K562 (cell line): ENCODE data around the gene VGLL4. TPM values are rescaled to one million over a fixed set of nuclear protein-coding genes. Genes with fewer than 3 reads are reported as not detected.
A peak's percentile ranks its signal among the peaks of the same experiment; 100 is the strongest.

ENCODE experiments used
- ATAC-seq: fragments of 200-7000 bp; cut with Tn5 transposase; 3 replicates; pipeline ENCODE4 v1.9.1; 2020; ENCODE audit warnings: moderate library complexity
- BruUV-seq: library from RNA; stranded (reverse); fragments of 400-500 nt; replicated peaks from 2 replicates; lab custom pipeline; 2021; lab: Mats Ljungman, UMichigan
- CTCF ChIA-PET: fragments of 300-600 bp; formaldehyde crosslinking; extraction: SDS; loops from one replicate; lab custom pipeline; 2021; ENCODE audit warnings: low intra/inter-chr PET ratio; lab: Yijun Ruan, JAX
- POLR2A ChIA-PET: fragments of 300-600, 350-650 bp; sonication (Branson Sonifier 250); formaldehyde crosslinking; extraction: SDS; loops from one replicate; lab custom pipeline; 2021; ENCODE audit warnings: antibody characterized with exemption, inconsistent platforms; lab: Yijun Ruan, JAX
- DNase-seq, 4 experiments: peaks; one replicate each; pipeline versions ENCODE4 v3.0.0 to v3.0.0-alpha.2; 2011 to 2018; ENCODE audit warnings: low spot score in 3 of 4, mixed read lengths in 3 of 4; ENCODE audit errors: extremely low read depth in 1 of 4
- FAIRE-seq: peaks from 2 replicates; lab custom pipeline; 2011; peaks lifted over from hg19 to GRCh38; lab: Jason Lieb, UNC
- H2AFZ ChIP-seq: 2 replicates; pipeline ENCODE4 v1.6.0; 2011; ENCODE audit warnings: low read depth, low read length, control low read depth, inconsistent platforms
- H3K27ac ChIP-seq: fragments of 200-600 bp; 3 replicates; pipeline ENCODE4 v1.8.0; 2011; ENCODE audit warnings: low read depth, mild to moderate bottlenecking, control low read depth, inconsistent platforms, low read length, moderate library complexity, mixed read lengths; ENCODE audit errors: extremely low read depth
- H3K27me3 ChIP-seq, 2 experiments: fragments of 300-600 bp in 1 of 2; 2 replicates in 1 of 2; 3 replicates in 1 of 2; pipeline versions ENCODE4 v1.6.0 to v1.8.0; 2011; ENCODE audit warnings: inconsistent platforms in 2 of 2, low read length in 2 of 2, mild to moderate bottlenecking in 1 of 2, mixed read lengths in 1 of 2, moderate library complexity in 1 of 2; ENCODE audit not compliant: control insufficient read depth in 2 of 2, insufficient read depth in 2 of 2
- H3K36me3 ChIP-seq: fragments of 300-600 bp; 3 replicates; pipeline ENCODE4 v1.8.0; 2011; ENCODE audit warnings: mild to moderate bottlenecking, low read length, inconsistent platforms; ENCODE audit not compliant: control insufficient read depth, insufficient read depth
- H3K4me1 ChIP-seq, 2 experiments: fragments of 200-600 bp in 1 of 2; replicated peaks in 1 of 2; 2 replicates in 1 of 2; 3 replicates in 1 of 2; pipeline versions ENCODE4 v1.5.1 to v1.8.0; 2011; ENCODE audit warnings: inconsistent platforms in 2 of 2, low read length in 2 of 2, mild to moderate bottlenecking in 1 of 2, mixed read lengths in 1 of 2, moderate library complexity in 1 of 2; ENCODE audit not compliant: control insufficient read depth in 2 of 2, insufficient read depth in 2 of 2
- H3K4me2 ChIP-seq: 2 replicates; pipeline ENCODE4 v1.6.1; 2011; ENCODE audit warnings: low read length, control low read depth, inconsistent platforms, mixed read lengths; ENCODE audit not compliant: insufficient read depth
- H3K4me3 ChIP-seq: fragments of 200-600 bp; sonication (generic), shearing (Covaris generic); 2 replicates; pipeline ENCODE4 v1.5.1; 2016; ENCODE audit warnings: control low read depth, inconsistent platforms
- H3K79me2 ChIP-seq: fragments of 200-600 bp; 3 replicates; pipeline ENCODE4 v1.8.0; 2011; ENCODE audit warnings: low read length, inconsistent platforms; ENCODE audit not compliant: control insufficient read depth, insufficient read depth
- H3K9ac ChIP-seq, 2 experiments: 2 replicates each; pipeline versions ENCODE4 v1.6.0 to v1.6.1; 2011; ENCODE audit warnings: low read depth in 2 of 2, low read length in 2 of 2, control low read depth in 1 of 2, inconsistent platforms in 1 of 2, mild to moderate bottlenecking in 1 of 2, mixed read lengths in 1 of 2; ENCODE audit not compliant: insufficient read depth in 1 of 2
- H3K9me1 ChIP-seq: one replicate; pipeline ENCODE4 v1.6.0; 2011; ENCODE audit warnings: inconsistent platforms, mild to moderate bottlenecking, low read length, moderate library complexity; ENCODE audit not compliant: control insufficient read depth, insufficient read depth
- H3K9me3 ChIP-seq: replicated peaks from 2 replicates; pipeline ENCODE4 v1.5.1; 2011; ENCODE audit warnings: low read depth, low read length, inconsistent platforms; ENCODE audit not compliant: control insufficient read depth, insufficient read depth
- H4K20me1 ChIP-seq: replicated peaks from 2 replicates; pipeline ENCODE4 v1.6.1; 2011; ENCODE audit warnings: low read length, inconsistent platforms, mixed read lengths; ENCODE audit not compliant: control insufficient read depth, insufficient read depth
- BRD9 ChIP-seq: fragments of 450-650 bp; IDR thresholded peaks from 2 replicates; pipeline ENCODE4 v1.6.1; 2018; ENCODE audit warnings: low read depth; ENCODE audit not compliant: partially characterized antibody
- HNRNPH1 ChIP-seq: fragments of 200-400 bp; formaldehyde crosslinking; optimal IDR thresholded peaks from 2 replicates; pipeline ENCODE3; 2017; ENCODE audit warnings: low read depth, mild to moderate bottlenecking, low read length, moderate library complexity
- IFI16 ChIP-seq: fragments of 250-450 bp; sonication (Bioruptor Pico); IDR thresholded peaks from 2 replicates; pipeline ENCODE4 v2.1.2; 2022; ENCODE audit warnings: mild to moderate bottlenecking, inconsistent platforms
- LCOR ChIP-seq: sonication (generic); formaldehyde crosslinking; IDR thresholded peaks from 2 replicates; pipeline ENCODE4 v1.8.0; 2022; ENCODE audit warnings: mild to moderate bottlenecking, missing genetic modification reagents
- RUNX1 ChIP-seq: sonication (generic); IDR thresholded peaks from 2 replicates; pipeline ENCODE4 v1.6.1; 2016; ENCODE audit warnings: antibody characterized with exemption, low read depth
- SIX5 ChIP-seq, 2 experiments: IDR thresholded peaks; 2 replicates each; pipeline ENCODE4 v1.6.1; 2011; ENCODE audit warnings: low read length in 2 of 2, borderline replicate concordance in 1 of 2, low read depth in 1 of 2, mild to moderate bottlenecking in 1 of 2, moderate library complexity in 1 of 2; ENCODE audit not compliant: insufficient read depth in 1 of 2
- SOX6 ChIP-seq: fragments of 450-650 bp; IDR thresholded peaks from 2 replicates; pipeline ENCODE4 v1.6.1; 2014; ENCODE audit warnings: mild to moderate bottlenecking
- ZFP36 ChIP-seq: fragments of 150-350 bp; IDR thresholded peaks from 2 replicates; pipeline ENCODE4 v1.6.1; 2018; ENCODE audit warnings: low read length, low read depth; ENCODE audit not compliant: partially characterized antibody
- ZNF224 ChIP-seq: sonication (generic); formaldehyde crosslinking; IDR thresholded peaks from 2 replicates; pipeline ENCODE4 v1.8.0; 2022; ENCODE audit warnings: mild to moderate bottlenecking, missing genetic modification reagents
- ZNF384 ChIP-seq: IDR thresholded peaks from 2 replicates; pipeline ENCODE4 v1.6.1; 2012; ENCODE audit warnings: low read depth, low read length, improper control_type of control experiment
- ZNF436 ChIP-seq: fragments of 250-450, 450-650 bp; sonication (Bioruptor Pico); formaldehyde crosslinking; IDR thresholded peaks from 2 replicates; pipeline ENCODE4 v1.7.0; 2020; ENCODE audit warnings: mild to moderate bottlenecking
- ZNF444 ChIP-seq: fragments of 250-450 bp; sonication (Bioruptor Pico); IDR thresholded peaks from 2 replicates; pipeline ENCODE4 v1.4.0; 2020; ENCODE audit warnings: mild to moderate bottlenecking, moderate library complexity
- WGBS: fragments of 100-300 bp; shearing (Covaris generic); methylation state at CpG from one replicate; pipeline ENCODE4 v1.1.6; 2016; ENCODE audit warnings: low coverage, mixed read lengths; ENCODE audit not compliant: insufficient coverage; ENCODE audit errors: missing lambda C conversion rate; 5-methylcytosine and 5-hydroxymethylcytosine counted together
- in situ Hi-C: fragments of 300-500 bp; cut with MboI; formaldehyde crosslinking; loops from 4 replicates; pipeline ENCODE4 v1.15.0; 2018; ENCODE audit warnings: inconsistent platforms, mixed read lengths
- intact Hi-C: fragments of 100-400 bp; cut with micrococcal nuclease; formaldehyde crosslinking; loops from 2 replicates; pipeline ENCODE4 v1.14.2; 2022
- polyA plus RNA-seq, 8 experiments: library from polyadenylated mRNA; depleted of rRNA in 4 of 8; stranded (reverse) in 5 of 8; unstranded in 3 of 8; fragments of >200 nt; fragmentation: Nextera tagmentation in 2 of 8; fragmentation: Illumina TruSeq in 1 of 8; extraction: Ambion mirVana in 2 of 8; extraction: Trizol in 1 of 8; gene quantifications; 2 replicates each; pipeline versions ENCODE4 v1.2.1 to v1.2.3, GENCODE V29; 2011 to 2014; ENCODE audit warnings: inconsistent platforms in 1 of 8, missing spikeins in 1 of 8
- total RNA-seq, 7 experiments: library from RNA; depleted of rRNA in 6 of 7; stranded (reverse); fragments of >200 nt in 6 of 7; fragmentation: Illumina TruSeq in 2 of 7; extraction: Trizol in 2 of 7; gene quantifications; 2 replicates each; pipeline versions ENCODE4 v1.2.1 to v1.2.3, GENCODE V29; 2011 to 2021; ENCODE audit warnings: low replicate concordance in 1 of 7
- TF ChIP-seq, protein P1 (sequence below): fragments of 250-450 bp; sonication (Bioruptor Pico); IDR thresholded peaks from 2 replicates; pipeline ENCODE4 v1.8.0; 2021; ENCODE audit warnings: mild to moderate bottlenecking, moderate library complexity

The VGLL4 gene
- total and polyA plus RNA-seq, 9 of the 15 experiments (the other 6 are each of a cell fraction or from before 2014, with no cell fraction given), result 0.27 to 10.9 (median 8.6) TPM

DNA sequence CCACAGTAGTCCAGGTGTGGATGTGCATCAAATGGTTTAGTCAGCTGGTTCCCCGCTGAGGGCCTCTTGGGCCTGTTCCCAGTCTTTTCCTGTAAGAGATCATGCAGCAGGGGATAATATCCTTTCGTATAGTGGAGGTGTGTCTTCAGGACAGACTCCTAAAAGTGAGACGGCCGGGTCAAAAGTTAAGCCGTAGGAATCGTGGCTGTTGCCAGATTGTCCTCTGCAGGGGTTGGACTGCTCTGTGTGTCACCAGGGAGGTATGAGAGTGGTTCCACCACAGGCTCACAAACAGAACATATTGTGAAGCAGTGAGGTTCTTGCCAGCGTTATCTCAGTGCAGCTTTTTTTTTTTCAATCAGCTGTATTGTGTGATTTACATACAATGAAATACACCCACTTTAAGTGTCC is 95.0 kb downstream of the VGLL4 start (continued):
- TF ChIP-seq, protein P1, sequence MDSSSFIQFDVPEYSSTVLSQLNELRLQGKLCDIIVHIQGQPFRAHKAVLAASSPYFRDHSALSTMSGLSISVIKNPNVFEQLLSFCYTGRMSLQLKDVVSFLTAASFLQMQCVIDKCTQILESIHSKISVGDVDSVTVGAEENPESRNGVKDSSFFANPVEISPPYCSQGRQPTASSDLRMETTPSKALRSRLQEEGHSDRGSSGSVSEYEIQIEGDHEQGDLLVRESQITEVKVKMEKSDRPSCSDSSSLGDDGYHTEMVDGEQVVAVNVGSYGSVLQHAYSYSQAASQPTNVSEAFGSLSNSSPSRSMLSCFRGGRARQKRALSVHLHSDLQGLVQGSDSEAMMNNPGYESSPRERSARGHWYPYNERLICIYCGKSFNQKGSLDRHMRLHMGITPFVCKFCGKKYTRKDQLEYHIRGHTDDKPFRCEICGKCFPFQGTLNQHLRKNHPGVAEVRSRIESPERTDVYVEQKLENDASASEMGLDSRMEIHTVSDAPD (CRISPR knock-in tag), result no peak
- TF ChIP-seq ZNF384 (peak; percentile 43; the same call in 1 of the 2 replicates), IFI16 (CRISPR knock-in tag) (no peak), ZNF436 (CRISPR knock-in tag) (no peak), ZNF224 (CRISPR knock-in tag) (no peak), HNRNPH1 (no peak), RUNX1 (no peak), SIX5 (IDR thresholded peaks at IDR 0.05; ENCODE audit: borderline replicate concordance in 1 of 2, insufficient read depth in 1 of 2, low read depth in 1 of 2, low read length in 2 of 2) (no peak), SOX6 (0 out of 2 replicates have a peak, but pooled peaks have one; percentile 15), ZNF444 (CRISPR knock-in tag) (no peak), BRD9 (no peak)

- in situ Hi-C loops, result no loop called here
- TF ChIP-seq LCOR, result no peak
- TF ChIP-seq ZFP36, result peak; percentile 46
- intact Hi-C loops, result loop anchor here (10.0 kb wide), 1 partner anchor 163 kb away; no protein-coding TSS in a partner anchor
Measured at GRCh38 chr3:11547498-11547897, 96.2 kb downstream of the VGLL4 start.

More at GRCh38 chr3:11547498-11547897, 96.2 kb downstream of the VGLL4 start:
- Histone ChIP-seq H3K4me1 (peaks cover 0 to 11% of the 10 kb centered on the region in 2 experiments; a peak in 3 of 5 replicates), H2AFZ (no peak overlapping the region), H3K27ac (no peak overlapping the region), H3K27me3 (no peaks in the 10 kb centered on the region), H3K9ac (no peak overlapping the region), H3K9me1 (no peaks in the 10 kb centered on the region), H3K36me3 (no peaks in the 10 kb centered on the region), H3K4me2 (no peak overlapping the region), H4K20me1 (no peaks in the 10 kb centered on the region), H3K9me3 (no peaks in the 10 kb centered on the region), H3K4me3 (no peak overlapping the region), H3K79me2 (no peaks in the 10 kb centered on the region)
- ATAC-seq, result no peak
- POLR2A ChIA-PET, result interaction anchor here (0.6 kb wide), 1 partner anchor 21 kb away, joined by 5 read pairs; no protein-coding TSS in a partner anchor
- CTCF ChIA-PET, result no interaction called here
- 23% methylated on average over 2 of the region's 2 CpGs for WGBS
- no peak for FAIRE-seq
- DNase-seq, result no peak
- no TSS peak for BruUV-seq
